HG02610 (cell line): ENCODE results near the gene TLCD5.

ENCODE experiments used
- ATAC-seq: cut with Tn5 transposase; IDR thresholded peaks from one replicate; pipeline ENCODE4 v1.9.1; 2021; ENCODE audit warnings: mild to moderate bottlenecking, moderate library complexity; ENCODE audit not compliant: unreplicated experiment

TLCD5 gene

DNA sequence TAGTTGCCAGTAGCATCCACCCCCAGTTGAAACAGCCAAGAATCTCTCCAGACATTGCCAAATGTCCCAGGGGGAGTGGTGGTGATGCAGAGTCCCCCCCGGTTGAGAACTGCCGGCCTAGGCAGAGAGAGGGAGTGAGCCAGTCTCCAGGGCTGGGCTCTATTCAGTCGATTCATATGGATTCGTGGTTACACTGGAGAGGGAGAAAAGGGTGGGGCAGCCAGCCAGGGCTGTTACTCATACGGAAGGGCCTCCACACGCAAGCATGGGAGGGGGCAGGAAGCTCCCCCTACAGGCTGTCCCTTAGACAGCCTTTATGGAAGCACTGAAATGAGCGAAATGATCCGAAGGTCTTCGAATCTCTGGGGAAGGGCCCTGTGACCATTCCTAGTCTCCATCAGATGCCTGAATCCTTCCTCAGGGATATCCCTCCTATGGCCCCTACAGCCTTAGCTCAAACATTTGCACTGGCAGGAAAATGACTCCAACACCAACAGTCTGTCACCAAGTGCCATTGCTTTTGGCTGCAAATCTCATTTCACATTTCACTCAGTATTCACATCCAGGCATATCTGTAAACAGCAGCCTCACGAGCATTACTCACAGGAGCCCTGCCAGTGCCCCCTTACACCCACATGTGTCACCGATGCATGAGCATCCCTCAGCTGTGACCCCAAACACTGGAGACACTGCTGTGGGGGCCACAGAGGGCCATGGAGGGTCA is 18.4 kb upstream of the TLCD5 start:
- no peak for ATAC-seq

DNA sequence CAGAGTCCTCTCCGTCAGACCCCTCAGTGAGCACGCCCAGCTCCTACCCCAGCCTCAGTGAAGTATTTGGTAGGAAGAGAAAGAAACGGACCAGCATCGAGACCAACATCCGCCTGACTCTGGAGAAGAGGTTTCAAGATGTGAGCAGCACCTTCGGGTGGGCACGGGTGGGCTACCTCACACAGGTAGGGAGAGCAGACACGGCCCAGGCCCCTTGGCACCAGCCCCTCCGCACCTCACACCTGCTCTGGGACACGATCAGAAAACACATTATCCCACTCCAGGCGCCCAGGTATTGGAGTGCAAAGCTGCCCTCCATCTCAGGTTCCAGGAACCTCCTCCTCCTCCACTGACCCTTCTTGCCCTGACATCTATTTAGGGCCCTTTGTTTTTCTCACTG is 17.6 kb upstream of the TLCD5 start:
- no peak for ATAC-seq

DNA sequence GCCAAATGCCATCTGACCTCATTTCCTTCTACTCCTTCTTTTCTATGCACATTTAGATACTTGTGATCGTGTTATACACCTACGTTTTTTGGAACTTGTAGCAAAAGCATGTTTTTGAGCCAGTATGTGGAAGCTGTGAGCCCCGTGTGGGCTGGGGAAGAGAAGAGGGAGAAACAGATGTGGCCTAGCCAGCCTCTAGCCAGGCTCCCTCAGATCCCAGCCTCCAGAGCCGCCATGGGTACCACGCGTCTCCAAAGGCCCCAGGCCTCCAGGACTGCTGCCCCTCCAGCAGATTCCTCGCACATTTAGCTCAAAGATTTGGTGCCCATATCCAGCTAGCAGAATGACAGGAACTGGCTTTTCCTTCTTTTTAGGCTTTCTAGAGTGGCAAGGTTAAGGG is 17.0 kb upstream of the TLCD5 start:
- ATAC-seq, result no peak

DNA sequence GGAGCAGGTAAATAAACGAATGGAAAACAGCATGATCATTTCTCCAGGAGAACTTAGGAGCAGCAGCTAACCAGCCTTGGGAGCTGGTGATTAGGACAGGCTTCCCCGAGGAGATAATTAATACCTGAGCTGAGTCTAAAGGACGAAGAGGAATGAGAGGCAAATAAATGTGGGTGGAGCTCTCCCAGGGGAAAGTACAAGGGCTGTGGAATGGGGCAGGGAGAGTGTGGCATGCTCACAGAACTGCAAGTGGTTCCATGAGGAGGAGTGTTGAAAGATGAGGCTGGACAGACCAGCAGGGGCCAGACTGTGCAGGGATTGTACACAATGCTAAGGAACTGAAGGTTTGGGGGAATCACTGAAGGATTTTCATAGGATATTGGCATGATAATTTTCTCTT is 14.2 kb upstream of the TLCD5 start:
- ATAC-seq, result no peak

DNA sequence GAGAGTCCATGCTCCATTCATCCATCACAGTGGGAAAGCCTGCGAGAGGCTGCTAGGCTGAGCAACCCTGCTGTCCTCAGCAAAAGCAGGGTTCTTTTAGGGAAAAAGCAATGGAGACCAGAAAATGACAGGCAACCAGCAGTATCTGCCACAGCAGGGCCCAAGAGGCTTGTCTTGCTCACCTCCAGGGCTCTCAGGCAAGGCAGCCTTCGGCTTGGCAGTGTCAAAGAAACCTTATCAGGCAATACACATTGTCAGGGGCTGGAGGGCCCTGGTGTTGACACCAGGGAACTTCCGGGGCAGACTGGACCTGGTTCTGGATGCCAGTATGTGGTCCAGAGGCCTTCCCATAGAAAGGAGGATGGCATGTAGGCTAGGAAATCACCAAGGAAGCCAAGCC is 10.2 kb upstream of the TLCD5 start:
- no peak for ATAC-seq

DNA sequence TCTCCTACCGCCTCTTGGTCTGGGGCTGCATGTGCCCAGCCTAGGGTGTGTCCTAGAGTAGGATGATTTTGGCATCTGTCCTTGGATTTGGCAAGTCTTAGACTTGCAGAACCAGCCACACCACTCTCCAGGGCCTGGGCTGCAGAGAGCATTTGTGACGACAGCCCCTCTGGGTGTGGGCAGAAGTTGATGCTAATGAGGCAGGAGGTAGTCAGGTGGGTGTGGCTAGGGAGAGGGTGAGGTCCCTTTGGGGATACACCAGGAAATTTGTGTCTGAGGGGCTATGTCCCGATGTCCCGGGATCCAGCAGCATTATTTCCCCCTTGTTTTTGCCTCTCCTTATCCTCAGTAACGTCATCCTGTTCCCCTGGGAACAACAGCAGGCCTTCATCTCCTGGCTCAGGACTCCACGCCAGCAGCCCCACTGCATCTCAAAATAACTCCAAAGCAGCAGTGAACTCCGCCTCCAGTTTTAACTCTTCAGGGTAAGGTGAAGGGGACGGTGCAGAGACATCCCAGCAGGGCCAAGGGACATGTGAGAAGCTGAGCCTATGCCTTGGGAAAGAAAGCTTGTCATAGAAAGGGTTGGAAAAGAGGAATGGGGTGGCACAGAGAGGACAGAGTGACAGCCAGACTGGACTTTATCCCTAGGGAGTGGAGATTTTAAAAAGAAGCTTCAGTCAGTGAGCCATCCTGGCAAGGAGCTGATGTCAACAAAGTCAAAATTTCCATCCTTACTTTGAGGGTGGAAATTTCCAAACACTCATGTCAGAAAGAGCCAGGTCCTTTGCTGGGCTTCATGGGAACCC is 8.0 kb upstream of the TLCD5 start:
- ATAC-seq, result no peak

DNA sequence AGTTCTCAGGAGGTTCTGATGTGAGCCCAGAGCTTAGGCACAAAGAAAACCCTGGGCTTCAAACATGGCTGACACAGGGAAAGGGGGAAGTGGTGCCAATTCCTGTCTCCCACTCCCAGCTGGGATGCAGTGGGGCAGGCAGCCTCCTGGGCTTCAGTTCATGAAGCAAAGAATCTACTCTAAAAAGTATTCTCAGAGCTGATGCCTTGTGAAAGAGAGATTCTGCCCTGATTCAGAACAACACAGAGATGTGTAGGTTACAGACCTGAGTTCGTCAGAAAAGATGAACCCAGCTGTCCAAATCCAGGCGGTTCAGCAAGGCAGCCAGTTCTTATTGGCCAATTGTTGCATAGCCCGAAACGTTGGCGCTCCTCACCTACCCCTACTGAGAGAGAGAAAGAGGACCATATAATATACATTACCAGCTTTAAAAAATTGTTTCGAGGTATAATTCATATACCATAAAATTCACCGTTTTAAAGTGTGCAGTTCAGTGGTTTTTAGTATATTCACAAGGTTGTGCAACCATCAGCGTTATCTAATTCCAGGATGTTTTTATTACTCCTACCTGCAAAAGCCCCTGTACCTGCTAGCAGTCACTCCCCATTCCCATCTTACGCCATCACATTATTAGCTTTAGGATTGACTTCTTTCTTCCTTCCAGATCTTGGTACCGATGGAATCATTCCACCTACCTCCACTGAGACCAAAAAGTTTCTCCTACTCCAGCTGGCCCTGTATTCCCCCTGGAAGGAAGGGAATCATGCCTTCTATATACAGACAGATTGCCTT is 7.2 kb upstream of the TLCD5 start:
- ATAC-seq, result no peak

DNA sequence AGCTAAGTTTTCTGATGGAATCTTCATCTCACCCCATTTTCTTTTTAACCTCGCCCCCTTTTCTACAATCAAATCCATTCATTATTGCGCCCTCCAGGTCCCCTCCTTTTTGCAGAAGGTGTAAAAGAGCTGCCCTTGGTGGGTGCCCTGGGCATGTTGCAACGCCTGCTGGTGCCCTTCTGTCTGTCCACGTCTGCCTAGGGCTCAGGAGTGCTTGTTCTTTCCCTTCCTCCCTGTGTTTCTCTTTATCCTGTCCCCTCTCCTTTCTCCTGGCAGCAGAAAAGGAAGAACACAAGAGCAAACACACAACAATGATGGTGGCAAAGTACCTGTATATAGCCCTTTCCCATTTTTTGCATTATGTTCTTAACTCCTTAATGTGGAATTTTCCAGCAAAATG is 6.2 kb upstream of the TLCD5 start:
- ATAC-seq, result no peak

DNA sequence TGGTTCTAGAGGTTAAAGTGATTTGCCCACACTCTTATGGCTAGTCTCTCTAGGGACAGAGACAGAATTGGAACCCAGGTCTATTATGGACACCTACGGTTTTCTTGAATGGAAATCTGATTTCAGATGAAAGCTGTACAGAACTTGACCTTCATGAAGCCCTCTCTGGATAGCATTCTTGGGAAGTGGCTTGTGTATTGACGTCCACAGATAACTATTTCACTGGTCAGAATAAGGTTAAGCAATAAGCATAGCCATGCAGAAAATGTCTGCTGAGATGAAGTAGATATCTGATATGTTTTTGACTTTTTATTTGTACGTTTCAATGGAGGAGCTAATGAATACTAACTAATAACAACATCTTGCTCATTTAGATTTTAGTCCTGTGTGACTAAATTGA is 1.1 kb downstream of the TLCD5 start:
- ATAC-seq, result no peak

DNA sequence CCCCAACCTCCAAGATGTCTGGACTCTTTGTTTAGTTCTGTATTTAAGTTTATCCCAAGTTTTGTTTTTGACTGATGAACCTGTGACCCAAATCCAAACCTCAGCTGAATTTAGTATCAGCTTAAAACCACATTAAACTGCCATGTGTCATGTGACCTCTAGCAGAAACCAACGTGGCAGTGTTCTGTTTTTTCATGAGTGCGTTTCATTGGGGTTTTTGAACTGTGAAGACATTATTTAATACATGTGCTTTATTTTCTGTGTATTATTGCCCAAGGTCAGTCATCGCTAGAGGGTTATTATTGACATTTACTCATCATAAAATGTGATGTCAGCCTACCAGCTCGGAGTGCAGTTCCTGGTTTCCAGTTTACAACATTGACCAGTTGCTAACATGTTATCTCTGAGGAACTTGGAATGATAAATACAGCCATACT is 1.8 kb downstream of the TLCD5 start:
- no peak for ATAC-seq

DNA sequence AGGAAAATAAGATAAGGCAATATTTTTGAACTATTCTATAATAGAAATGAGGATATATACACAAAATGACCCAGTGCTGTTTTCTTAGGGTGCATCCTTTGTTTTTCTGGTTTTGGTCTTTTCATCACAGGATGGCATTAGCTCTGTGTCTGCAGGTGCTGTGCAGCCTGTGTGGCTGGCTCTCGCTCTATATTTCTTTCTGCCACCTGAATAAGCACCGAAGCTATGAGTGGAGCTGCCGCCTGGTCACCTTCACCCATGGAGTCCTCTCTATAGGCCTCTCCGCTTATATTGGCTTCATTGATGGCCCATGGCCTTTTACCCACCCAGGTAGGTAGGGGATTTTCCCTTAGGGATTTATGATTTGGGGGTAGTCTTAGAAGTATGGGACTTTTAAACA is 2.2 kb downstream of the TLCD5 start:
- no peak for ATAC-seq

DNA sequence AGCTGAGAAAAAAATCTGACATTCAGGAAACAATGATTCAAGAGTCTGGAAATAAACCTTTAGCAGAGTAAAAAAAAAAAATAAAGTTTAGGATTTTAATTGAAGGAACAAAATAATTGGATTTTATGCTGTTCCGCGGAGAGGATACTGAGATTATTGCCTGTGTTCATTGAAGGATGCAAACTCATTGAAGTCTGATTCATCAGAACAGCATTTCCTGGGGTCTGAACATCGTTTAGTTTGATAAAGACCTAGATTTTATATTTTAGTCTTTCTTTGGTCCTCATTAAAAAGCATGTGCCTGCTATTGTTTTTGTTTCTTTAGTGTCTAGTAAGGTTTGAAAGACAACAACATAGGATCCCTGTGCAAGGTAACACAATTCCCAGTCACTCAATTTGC is 4.5 kb downstream of the TLCD5 start:
- ATAC-seq, result no peak

DNA sequence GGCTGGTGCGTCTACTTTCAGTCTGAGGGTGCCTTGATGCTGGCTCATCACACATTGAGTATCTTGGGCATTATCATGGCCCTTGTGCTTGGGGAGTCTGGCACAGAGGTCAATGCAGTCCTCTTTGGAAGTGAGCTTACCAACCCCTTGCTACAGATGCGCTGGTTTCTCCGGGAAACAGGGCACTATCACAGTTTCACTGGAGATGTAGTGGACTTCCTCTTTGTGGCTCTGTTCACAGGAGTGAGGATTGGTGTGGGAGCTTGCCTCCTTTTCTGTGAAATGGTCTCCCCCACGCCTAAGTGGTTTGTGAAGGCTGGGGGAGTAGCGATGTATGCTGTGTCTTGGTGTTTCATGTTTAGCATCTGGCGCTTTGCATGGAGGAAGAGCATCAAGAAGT is 4.9 kb downstream of the TLCD5 start:
- no peak for ATAC-seq

DNA sequence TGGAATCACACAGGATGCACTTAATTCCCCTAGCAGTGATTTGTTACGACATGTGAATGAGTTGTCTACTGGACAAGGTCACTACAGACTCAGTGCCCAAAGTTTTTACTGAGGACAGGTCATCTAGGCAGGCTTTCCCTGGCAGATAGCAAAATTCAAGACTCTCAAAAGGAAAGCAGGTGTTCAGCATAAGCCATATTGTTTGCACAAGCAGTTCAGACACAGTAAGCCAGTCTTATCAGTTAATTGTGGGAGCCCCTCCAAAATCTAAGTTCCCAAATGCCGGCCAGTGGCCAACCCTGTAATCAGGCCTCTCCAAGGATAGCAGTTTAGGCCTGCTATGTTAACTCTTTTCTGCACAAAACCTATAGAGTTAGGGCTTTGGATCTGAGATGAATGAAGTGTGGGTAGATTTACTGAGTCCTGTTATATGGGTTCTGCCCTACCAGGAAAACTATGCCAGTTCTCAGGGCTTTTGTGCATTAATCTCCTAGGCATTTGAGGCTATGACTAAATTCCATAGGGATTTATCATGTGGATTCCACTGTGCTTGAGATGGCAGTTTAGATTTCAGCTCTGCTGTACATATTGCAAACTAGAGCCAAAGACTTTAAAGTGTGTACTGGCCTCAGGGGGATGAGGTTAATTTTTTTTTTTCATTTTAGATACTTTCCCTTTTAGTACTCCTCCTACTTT is 6.3 kb downstream of the TLCD5 start:
- ATAC-seq, result no peak

DNA sequence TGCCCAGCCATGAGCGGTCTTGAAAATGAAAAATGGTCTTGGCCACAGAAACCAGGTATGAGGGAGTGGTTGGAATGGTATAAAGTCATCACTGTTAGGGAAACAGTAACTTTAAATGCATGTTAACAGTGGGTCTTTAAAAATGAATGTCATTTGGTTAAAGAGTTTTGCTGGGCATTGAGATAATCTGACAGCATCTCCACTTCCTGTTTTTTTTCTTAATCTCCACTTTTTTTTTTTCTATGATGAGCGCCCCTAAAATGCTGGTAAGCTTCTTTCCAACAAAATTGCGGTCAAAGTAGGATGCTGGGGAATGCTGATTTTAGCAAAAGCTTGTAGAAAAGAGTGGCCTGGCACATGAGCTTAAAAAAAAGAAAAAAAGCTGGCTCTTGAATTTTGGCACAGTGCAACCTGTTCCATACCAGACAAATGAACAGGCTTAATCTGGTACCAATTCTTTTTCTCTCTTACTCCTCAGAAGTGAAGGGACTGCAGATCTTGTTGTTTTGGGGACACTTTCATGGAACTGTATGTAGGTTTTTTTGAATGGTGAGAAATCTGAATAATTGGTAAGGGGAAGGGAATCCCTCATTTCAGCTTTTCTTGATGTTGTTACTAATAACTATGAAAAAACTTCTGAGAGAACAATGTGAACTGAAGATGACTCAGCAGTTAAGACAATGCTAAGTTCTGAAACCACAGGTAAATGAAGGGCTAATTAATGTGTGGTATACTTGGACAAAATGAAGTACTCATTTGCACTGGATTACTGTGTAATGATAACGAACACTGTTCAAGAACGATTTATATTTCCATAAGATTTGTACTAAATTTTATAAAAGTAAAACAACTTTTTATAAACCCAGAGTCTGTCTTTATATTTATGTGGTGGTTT is 8.0 kb downstream of the TLCD5 start:
- ATAC-seq, result no peak

DNA sequence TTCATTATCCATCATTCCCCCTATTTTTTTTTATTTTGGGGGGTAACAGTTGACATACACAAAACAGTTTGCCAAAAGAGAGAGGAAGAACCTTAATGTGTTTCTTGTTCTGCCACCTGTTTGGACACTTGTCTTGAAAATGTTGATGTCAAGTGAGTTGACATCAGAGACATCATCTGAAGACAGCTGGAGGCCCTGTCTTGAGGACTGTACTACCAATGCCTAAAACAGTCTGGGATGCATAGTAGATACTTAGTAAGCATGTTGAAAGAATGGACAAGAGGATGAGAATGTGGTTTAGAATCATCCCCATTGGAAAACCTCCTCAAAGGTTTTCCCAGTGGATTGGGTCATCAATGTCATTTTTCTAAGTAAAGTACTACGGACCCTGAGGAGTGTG is 8.7 kb downstream of the TLCD5 start:
- no peak for ATAC-seq

DNA sequence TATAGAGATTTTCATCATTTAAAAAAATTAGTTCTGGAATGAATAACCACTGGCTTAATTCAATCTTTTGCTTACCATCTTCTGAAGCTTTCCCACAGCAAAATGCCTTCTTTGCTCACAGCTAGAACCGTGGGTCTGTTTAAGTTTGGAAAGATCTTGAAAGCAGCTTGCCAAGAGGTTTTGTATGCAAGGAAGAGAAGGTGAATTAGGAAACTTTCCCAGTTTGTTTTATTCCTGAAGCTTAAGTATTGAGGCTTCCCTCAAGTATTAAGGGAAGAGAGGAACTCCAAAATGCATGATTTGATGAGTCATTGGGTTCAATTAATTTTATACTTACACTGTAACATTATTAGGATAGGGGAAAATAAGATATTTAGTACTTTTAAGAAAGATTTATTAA is 9.2 kb downstream of the TLCD5 start:
- no peak for ATAC-seq

DNA sequence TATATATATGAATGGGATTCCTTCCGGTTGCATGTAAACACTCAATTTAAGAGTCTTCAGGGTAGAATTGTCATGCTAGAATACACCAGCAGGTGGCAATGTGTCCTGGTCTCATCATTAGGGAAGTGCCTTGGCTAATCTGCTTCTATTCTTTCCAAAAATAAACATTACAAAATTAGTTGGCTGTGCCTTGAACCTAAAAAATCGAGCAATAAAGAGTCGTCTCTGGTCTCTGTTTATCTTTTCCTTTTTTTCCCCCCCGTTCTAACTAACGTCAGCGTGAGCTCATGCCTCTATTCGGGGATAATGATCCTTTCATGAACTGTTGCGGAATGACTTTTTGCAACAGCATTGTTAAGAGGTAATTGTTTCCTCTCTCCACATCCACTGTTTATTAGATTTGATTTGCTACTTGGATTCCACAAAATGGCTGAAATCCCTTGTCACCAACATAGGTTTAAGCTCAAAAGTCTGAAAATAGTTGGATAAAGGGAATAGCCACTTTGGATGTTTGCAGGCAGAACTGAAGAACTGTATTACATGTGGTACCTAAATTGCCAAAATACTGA is 9.9 kb downstream of the TLCD5 start:
- no peak for ATAC-seq

DNA sequence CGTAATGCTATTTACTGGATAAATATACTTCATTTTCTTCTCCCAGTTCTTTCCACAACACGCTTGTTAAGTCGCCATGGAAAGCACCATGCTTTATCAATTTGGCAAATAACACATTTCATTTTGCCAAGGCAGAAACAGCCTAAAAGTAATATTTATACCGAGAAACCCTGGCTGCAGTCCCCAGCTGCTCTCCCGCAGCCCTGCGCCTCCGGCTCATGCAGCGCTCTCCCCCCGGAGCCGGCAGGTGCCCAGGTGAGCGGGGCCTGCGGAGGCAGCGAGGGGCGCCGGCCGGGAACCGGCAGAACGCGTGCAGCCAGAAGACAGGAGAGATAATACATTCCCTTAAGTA is 10.4 kb downstream of the TLCD5 start:
- peak; percentile 25 for ATAC-seq
